SK-N-MC (cell line): ENCODE data around the gene DSCAM.

Source experiments
- EZH2 ChIP-seq: fragments of 200-600 bp; sonication (generic); IDR thresholded peaks from one replicate; pipeline ENCODE4 v1.6.1; 2017; ENCODE audit warnings: antibody characterized with exemption
- POLR2AphosphoS5 ChIP-seq: IDR thresholded peaks from 2 replicates; pipeline ENCODE4 v1.6.1; 2012; ENCODE audit warnings: mild to moderate bottlenecking, low read depth, low read length, borderline replicate concordance

GRCh38 chr21:40618191-40618973 lies 228.6 kb downstream of the DSCAM start:
- TF ChIP-seq POLR2AphosphoS5 (no peak), EZH2 (no peak)
